Left colon (tissue), 2 donors: ENCODE measurements around the gene WSCD2. TPM values are rescaled to one million over a fixed set of nuclear protein-coding genes. Genes with fewer than 3 reads are reported as not detected.

Source experiments
- total RNA-seq, 2 donors: library from RNA; stranded (reverse); fragmentation: NEBNext Ultra II Directional; extraction: Animal tissue kit (Norgen Biotek cat#: 25700); gene quantifications; one replicate each; pipeline ENCODE4 v1.2.1, GENCODE V29; 2021
- donor health status: DM: no; HTN: no; CAD: no.
- donor health status: DM: yes; HTN: yes; CAD: no.

The WSCD2 gene
- total RNA-seq, 2 donors from 2014 or later, result 0.46 to 0.87 TPM

Other genes starting within 250 kb of the WSCD2 start
- gene CMKLR1, start 210.0 kb downstream of the WSCD2 start, total RNA-seq, result 10 to 100 TPM in 1 of 2 donors, 1 to 10 TPM in 1; 2.5 to 11.4 TPM